ENCODE measurements around the gene GMNN.

Gene GMNN

GRCh38 chr6:24738741-24739140 lies 36.0 kb upstream of the GMNN start:
- H3K36me3 ChIP-seq (ENCODE audit: control insufficient read depth, insufficient read depth, low read length), result no peaks in the 10 kb centered on the region
- no peaks in the 10 kb centered on the region for H3K4me1 ChIP-seq (ENCODE audit: control insufficient read depth, low read depth, low read length)
- H3K27me3 ChIP-seq (ENCODE audit: insufficient read depth, low read length, poor library complexity), result no peaks in the 10 kb centered on the region
- H3K18ac ChIP-seq (ENCODE audit: low read length), result no peak overlapping the region
- no peak overlapping the region for H3K4me2 ChIP-seq (ENCODE audit: low read length)
- H3K56ac ChIP-seq (ENCODE audit: low read length), result no peak overlapping the region
- H3K79me2 ChIP-seq (ENCODE audit: control insufficient read depth, insufficient read depth, low read length), result no peaks in the 10 kb centered on the region
- H3K23ac ChIP-seq (ENCODE audit: low read length), result no peak overlapping the region
- H3K79me1 ChIP-seq (ENCODE audit: low read length), result no peaks in the 10 kb centered on the region
- no peak overlapping the region for H2BK15ac ChIP-seq (replicated peaks; ENCODE audit: low read depth)
- no peak overlapping the region for H3K4me3 ChIP-seq (ENCODE audit: low read length)
- no peak overlapping the region for H4K8ac ChIP-seq (ENCODE audit: low read depth, low read length)
- no peak for DNase-seq
- no peak overlapping the region for H2BK120ac ChIP-seq (ENCODE audit: low read depth, low read length)
- no CpG with 5 or more reads among the region's 3 CpGs for WGBS (ENCODE audit: extremely low coverage, insufficient coverage, low lambda C conversion rate)
- no peak overlapping the region for H3K4ac ChIP-seq (ENCODE audit: low read depth, low read length)
- no peak overlapping the region for H3K9ac ChIP-seq (ENCODE audit: low read length)
- H2AK5ac ChIP-seq (ENCODE audit: low read length), result no peak overlapping the region
- H2BK5ac ChIP-seq (ENCODE audit: low read length), result no peak overlapping the region
- H3K27ac ChIP-seq (ENCODE audit: low read depth, low read length), result no peak overlapping the region
- H4K5ac ChIP-seq (ENCODE audit: low read length), result no peak overlapping the region

- no peak overlapping the region for H3K4me3 ChIP-seq (ENCODE audit: low read length)
- H2BK120ac ChIP-seq (ENCODE audit: low read depth, low read length), result no peak overlapping the region
- H3K4me2 ChIP-seq (ENCODE audit: low read length), result no peak overlapping the region
- no peaks in the 10 kb centered on the region for H3K27me3 ChIP-seq (ENCODE audit: insufficient read depth, low read length, poor library complexity)
- no peak overlapping the region for H2AK5ac ChIP-seq (ENCODE audit: low read length)
- H3K27ac ChIP-seq (ENCODE audit: low read depth, low read length), result no peak overlapping the region
- no peaks in the 10 kb centered on the region for H3K79me1 ChIP-seq (ENCODE audit: low read length)
- H4K5ac ChIP-seq (ENCODE audit: low read length), result no peak overlapping the region
- no peaks in the 10 kb centered on the region for H3K79me2 ChIP-seq (ENCODE audit: control insufficient read depth, insufficient read depth, low read length)
- H2BK15ac ChIP-seq (replicated peaks; ENCODE audit: low read depth), result no peak overlapping the region
- no peak overlapping the region for H3K56ac ChIP-seq (ENCODE audit: low read length)
- no peaks in the 10 kb centered on the region for H3K4me1 ChIP-seq (ENCODE audit: control insufficient read depth, low read depth, low read length)
- no peak for DNase-seq
- H3K9ac ChIP-seq (ENCODE audit: low read length), result no peak overlapping the region
- H3K4ac ChIP-seq (ENCODE audit: low read depth, low read length), result no peak overlapping the region
- no peak overlapping the region for H4K8ac ChIP-seq (ENCODE audit: low read depth, low read length)
- H2BK5ac ChIP-seq (ENCODE audit: low read length), result no peak overlapping the region
- H3K23ac ChIP-seq (ENCODE audit: low read length), result no peak overlapping the region
- no peaks in the 10 kb centered on the region for H3K36me3 ChIP-seq (ENCODE audit: control insufficient read depth, insufficient read depth, low read length)
- no peak overlapping the region for H3K18ac ChIP-seq (ENCODE audit: low read length)
These were observed 33.9 kb upstream of the GMNN start for GRCh38 chr6:24740861-24741260.

- H2BK120ac ChIP-seq (ENCODE audit: low read depth, low read length), result no peak overlapping the region
- H3K23ac ChIP-seq (ENCODE audit: low read length), result no peak overlapping the region
- H3K9ac ChIP-seq (ENCODE audit: low read length), result no peak overlapping the region
- H3K4me3 ChIP-seq (ENCODE audit: low read length), result no peak overlapping the region
- no peak overlapping the region for H3K27ac ChIP-seq (ENCODE audit: low read depth, low read length)
- H3K4me1 ChIP-seq (ENCODE audit: control insufficient read depth, low read depth, low read length), result no peaks in the 10 kb centered on the region
- no peak overlapping the region for H2AK5ac ChIP-seq (ENCODE audit: low read length)
- no peak overlapping the region for H3K56ac ChIP-seq (ENCODE audit: low read length)
- H4K5ac ChIP-seq (ENCODE audit: low read length), result no peak overlapping the region
- DNase-seq, result no peak
- H3K79me1 ChIP-seq (ENCODE audit: low read length), result no peaks in the 10 kb centered on the region
- no peak overlapping the region for H3K4ac ChIP-seq (ENCODE audit: low read depth, low read length)
- H3K27me3 ChIP-seq (ENCODE audit: insufficient read depth, low read length, poor library complexity), result no peaks in the 10 kb centered on the region
- H4K8ac ChIP-seq (ENCODE audit: low read depth, low read length), result no peak overlapping the region
- no peak overlapping the region for H3K4me2 ChIP-seq (ENCODE audit: low read length)
- H2BK15ac ChIP-seq (replicated peaks; ENCODE audit: low read depth), result no peak overlapping the region
- H3K36me3 ChIP-seq (ENCODE audit: control insufficient read depth, insufficient read depth, low read length), result no peaks in the 10 kb centered on the region
- no peaks in the 10 kb centered on the region for H3K79me2 ChIP-seq (ENCODE audit: control insufficient read depth, insufficient read depth, low read length)
- no peak overlapping the region for H3K18ac ChIP-seq (ENCODE audit: low read length)
- no peak overlapping the region for H2BK5ac ChIP-seq (ENCODE audit: low read length)
- WGBS (ENCODE audit: extremely low coverage, insufficient coverage, low lambda C conversion rate), result no CpG with 5 or more reads among the region's 5 CpGs
These were observed 32.5 kb upstream of the GMNN start for GRCh38 chr6:24742216-24742738.

- no peak overlapping the region for H3K4me3 ChIP-seq (ENCODE audit: low read length)
- no peak overlapping the region for H3K18ac ChIP-seq (ENCODE audit: low read length)
- WGBS (ENCODE audit: extremely low coverage, insufficient coverage, low lambda C conversion rate), result no CpG with 5 or more reads among the region's 2 CpGs
- no peak overlapping the region for H3K4ac ChIP-seq (ENCODE audit: low read depth, low read length)
- H4K8ac ChIP-seq (ENCODE audit: low read depth, low read length), result no peak overlapping the region
- no peak overlapping the region for H2BK5ac ChIP-seq (ENCODE audit: low read length)
- no peaks in the 10 kb centered on the region for H3K79me2 ChIP-seq (ENCODE audit: control insufficient read depth, insufficient read depth, low read length)
- no peaks in the 10 kb centered on the region for H3K36me3 ChIP-seq (ENCODE audit: control insufficient read depth, insufficient read depth, low read length)
- no peak overlapping the region for H2BK120ac ChIP-seq (ENCODE audit: low read depth, low read length)
- no peak overlapping the region for H3K23ac ChIP-seq (ENCODE audit: low read length)
- no peak overlapping the region for H3K27ac ChIP-seq (ENCODE audit: low read depth, low read length)
- H3K79me1 ChIP-seq (ENCODE audit: low read length), result no peaks in the 10 kb centered on the region
- no peaks in the 10 kb centered on the region for H3K4me1 ChIP-seq (ENCODE audit: control insufficient read depth, low read depth, low read length)
- H4K5ac ChIP-seq (ENCODE audit: low read length), result no peak overlapping the region
- no peaks in the 10 kb centered on the region for H3K27me3 ChIP-seq (ENCODE audit: insufficient read depth, low read length, poor library complexity)
- H2AK5ac ChIP-seq (ENCODE audit: low read length), result no peak overlapping the region
- H3K9ac ChIP-seq (ENCODE audit: low read length), result no peak overlapping the region
- H3K4me2 ChIP-seq (ENCODE audit: low read length), result no peak overlapping the region
- no peak overlapping the region for H2BK15ac ChIP-seq (replicated peaks; ENCODE audit: low read depth)
- no peak overlapping the region for H3K56ac ChIP-seq (ENCODE audit: low read length)
- peak; percentile 24 for DNase-seq
These were observed 31.3 kb upstream of the GMNN start for GRCh38 chr6:24743265-24743943.

- Histone ChIP-seq H2BK120ac (ENCODE audit: low read depth, low read length) (no peak overlapping the region), H3K23ac (ENCODE audit: low read length) (no peak overlapping the region), H2BK5ac (ENCODE audit: low read length) (no peak overlapping the region), H3K27me3 (ENCODE audit: insufficient read depth, low read length, poor library complexity) (no peaks in the 10 kb centered on the region), H3K56ac (ENCODE audit: low read length) (no peak overlapping the region), H3K4me2 (ENCODE audit: low read length) (no peak overlapping the region), H3K79me1 (ENCODE audit: low read length) (no peaks in the 10 kb centered on the region), H3K4me3 (ENCODE audit: low read length) (no peak overlapping the region), H3K27ac (ENCODE audit: low read depth, low read length) (no peak overlapping the region), H3K9ac (ENCODE audit: low read length) (no peak overlapping the region), H3K4me1 (ENCODE audit: control insufficient read depth, low read depth, low read length) (no peaks in the 10 kb centered on the region), H3K36me3 (ENCODE audit: control insufficient read depth, insufficient read depth, low read length) (no peaks in the 10 kb centered on the region), H3K18ac (ENCODE audit: low read length) (no peak overlapping the region), H4K8ac (ENCODE audit: low read depth, low read length) (no peak overlapping the region), H3K4ac (ENCODE audit: low read depth, low read length) (no peak overlapping the region), H2BK15ac (replicated peaks; ENCODE audit: low read depth) (no peak overlapping the region), H3K79me2 (ENCODE audit: control insufficient read depth, insufficient read depth, low read length) (no peaks in the 10 kb centered on the region), H4K5ac (ENCODE audit: low read length) (no peak overlapping the region), H2AK5ac (ENCODE audit: low read length) (no peak overlapping the region)
- no CpG with 5 or more reads among the region's 3 CpGs for WGBS (ENCODE audit: extremely low coverage, insufficient coverage, low lambda C conversion rate)
- no peak for DNase-seq
These were observed 30.8 kb upstream of the GMNN start for GRCh38 chr6:24743944-24744335.

- Histone ChIP-seq H3K27ac (ENCODE audit: low read depth, low read length) (no peak overlapping the region), H3K4me2 (ENCODE audit: low read length) (no peak overlapping the region), H3K27me3 (ENCODE audit: insufficient read depth, low read length, poor library complexity) (no peaks in the 10 kb centered on the region), H3K56ac (ENCODE audit: low read length) (no peak overlapping the region), H3K79me1 (ENCODE audit: low read length) (no peaks in the 10 kb centered on the region), H2BK120ac (ENCODE audit: low read depth, low read length) (no peak overlapping the region), H2BK5ac (ENCODE audit: low read length) (no peak overlapping the region), H4K8ac (ENCODE audit: low read depth, low read length) (no peak overlapping the region), H3K9ac (ENCODE audit: low read length) (no peak overlapping the region), H3K4me3 (ENCODE audit: low read length) (no peak overlapping the region), H3K23ac (ENCODE audit: low read length) (no peak overlapping the region), H3K79me2 (ENCODE audit: control insufficient read depth, insufficient read depth, low read length) (no peaks in the 10 kb centered on the region), H3K4me1 (ENCODE audit: control insufficient read depth, low read depth, low read length) (no peaks in the 10 kb centered on the region), H3K4ac (ENCODE audit: low read depth, low read length) (no peak overlapping the region), H2BK15ac (replicated peaks; ENCODE audit: low read depth) (no peak overlapping the region), H2AK5ac (ENCODE audit: low read length) (no peak overlapping the region), H3K18ac (ENCODE audit: low read length) (no peak overlapping the region), H3K36me3 (ENCODE audit: control insufficient read depth, insufficient read depth, low read length) (no peaks in the 10 kb centered on the region), H4K5ac (ENCODE audit: low read length) (no peak overlapping the region)
- no peak for DNase-seq
- WGBS (ENCODE audit: extremely low coverage, insufficient coverage, low lambda C conversion rate), result no CpG with 5 or more reads among the region's 5 CpGs
These were observed 29.8 kb upstream of the GMNN start for GRCh38 chr6:24744911-24745310.

Data from mesendoderm (in vitro differentiated cells).